ENCODE data around the gene PPP1R26.

Gene PPP1R26

DNA sequence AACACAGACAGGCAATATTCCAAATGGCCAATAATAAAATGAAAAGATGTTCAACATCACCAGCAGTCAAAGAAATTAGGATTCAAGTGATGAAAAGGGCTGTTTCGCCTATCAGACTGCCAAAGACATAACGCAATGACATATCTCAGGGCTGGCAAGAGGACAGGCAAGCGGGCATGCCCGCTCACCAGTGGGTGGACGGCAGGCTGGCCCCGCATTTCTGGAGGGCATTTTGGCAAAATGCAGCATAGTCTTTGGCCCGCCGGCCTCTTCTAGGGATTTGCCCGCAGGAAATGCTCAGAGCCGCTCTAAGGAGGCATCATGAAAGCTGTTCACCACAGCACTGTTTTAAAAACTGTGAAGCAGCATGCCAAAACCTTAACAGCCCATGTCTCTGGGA, 1.4 kb upstream of the PPP1R26 start:
- no peaks in the 10 kb centered on the region for H3K9me3 ChIP-seq (ENCODE audit: control insufficient read depth, insufficient read depth, low read length)
- H3K36me3 ChIP-seq (ENCODE audit: insufficient read depth, low read length) = no peaks in the 10 kb centered on the region; the same call in 1 of the 2 replicates
- H3K9ac ChIP-seq (ENCODE audit: low read depth, low read length) = 0 out of 2 replicates have a peak overlapping the region, but pooled peaks have one; percentile 60
- H3K4me1 ChIP-seq (ENCODE audit: insufficient read depth, low read length) = no peaks in the 10 kb centered on the region

- Histone ChIP-seq H3K9me3 (ENCODE audit: control insufficient read depth, insufficient read depth, low read length) (no peaks in the 10 kb centered on the region), H3K4me1 (ENCODE audit: insufficient read depth, low read length) (no peaks in the 10 kb centered on the region), H3K36me3 (ENCODE audit: insufficient read depth, low read length) (no peaks in the 10 kb centered on the region; the same call in 1 of the 2 replicates), H3K9ac (ENCODE audit: low read depth, low read length) (peak overlapping the region; percentile 60)
Observed at GRCh38 chr9:135478829-135479468, 633 bp upstream of the PPP1R26 start.

GRCh38 chr9:135480071-135480939, 723 bp downstream of the PPP1R26 start:
- Histone ChIP-seq H3K9me3 (ENCODE audit: control insufficient read depth, insufficient read depth, low read length) (no peaks in the 10 kb centered on the region), H3K4me1 (ENCODE audit: insufficient read depth, low read length) (no peaks in the 10 kb centered on the region), H3K36me3 (ENCODE audit: insufficient read depth, low read length) (no peaks in the 10 kb centered on the region; the same call in 1 of the 2 replicates), H3K9ac (ENCODE audit: low read depth, low read length) (peak overlapping the region; percentile 70)

DNA sequence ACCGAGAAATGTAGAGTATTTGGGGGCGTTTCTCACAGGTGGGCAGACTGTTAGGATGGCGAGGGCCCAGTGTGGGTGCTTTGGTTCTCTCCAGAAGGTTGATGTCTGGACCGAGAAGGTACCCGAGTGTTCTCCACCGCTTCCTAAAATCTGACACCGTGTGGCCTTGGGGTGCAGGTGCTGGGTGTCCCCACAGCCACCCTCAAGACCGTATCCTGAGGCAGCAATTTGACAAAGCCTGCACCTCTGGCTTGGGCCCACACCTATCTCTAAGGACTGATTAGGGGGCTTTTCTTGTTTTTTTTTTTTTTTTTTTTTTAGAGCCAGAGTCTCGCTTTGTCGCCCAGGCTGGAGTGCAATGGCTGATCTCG, 1.3 kb downstream of the PPP1R26 start:
- H3K9me3 ChIP-seq (ENCODE audit: control insufficient read depth, insufficient read depth, low read length) = no peaks in the 10 kb centered on the region
- no peaks in the 10 kb centered on the region for H3K4me1 ChIP-seq (ENCODE audit: insufficient read depth, low read length)
- peak overlapping the region; percentile 70 for H3K9ac ChIP-seq (ENCODE audit: low read depth, low read length)
- H3K36me3 ChIP-seq (ENCODE audit: insufficient read depth, low read length) = no peaks in the 10 kb centered on the region; the same call in 1 of the 2 replicates

DNA sequence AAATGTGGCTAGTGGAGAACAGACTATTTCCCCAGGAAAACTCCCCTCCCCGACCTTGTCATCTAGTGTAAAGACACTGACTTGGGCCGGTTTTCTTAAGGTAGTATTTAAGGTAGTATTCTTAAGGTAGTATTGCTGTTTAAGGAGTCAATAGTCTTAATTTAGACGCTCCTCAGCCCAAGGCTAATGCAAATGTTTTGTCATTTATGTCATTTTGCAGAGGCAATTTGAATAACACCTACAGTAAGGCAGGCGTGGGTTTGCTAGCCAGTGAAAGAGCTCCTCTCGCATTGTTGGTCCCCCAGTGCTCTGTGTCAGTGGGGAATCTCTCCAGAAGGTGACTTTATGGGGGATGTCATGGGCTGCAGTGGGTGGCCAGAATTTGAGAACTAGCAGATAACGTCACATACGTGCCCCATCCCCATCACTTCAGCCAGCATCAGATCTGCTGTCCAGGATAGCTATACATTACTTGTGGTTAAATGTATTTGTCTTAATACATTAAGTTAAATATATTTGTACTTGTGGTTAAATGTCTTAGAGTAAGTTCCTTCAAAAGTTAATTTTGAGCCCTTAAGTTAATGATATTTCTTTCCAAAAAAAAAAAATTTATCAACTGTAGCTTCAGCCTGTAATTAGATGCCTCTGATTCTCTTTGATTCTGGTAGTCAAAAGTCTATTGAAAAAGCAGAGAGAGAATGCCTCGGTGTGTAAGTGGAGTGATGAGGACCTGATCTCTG, 2.6 kb downstream of the PPP1R26 start:
- H3K9ac ChIP-seq (ENCODE audit: low read depth, low read length) = no peak overlapping the region
- H3K4me1 ChIP-seq (ENCODE audit: insufficient read depth, low read length) = no peaks in the 10 kb centered on the region
- no peaks in the 10 kb centered on the region; the same call in 1 of the 2 replicates for H3K36me3 ChIP-seq (ENCODE audit: insufficient read depth, low read length)
- no peaks in the 10 kb centered on the region for H3K9me3 ChIP-seq (ENCODE audit: control insufficient read depth, insufficient read depth, low read length)

DNA sequence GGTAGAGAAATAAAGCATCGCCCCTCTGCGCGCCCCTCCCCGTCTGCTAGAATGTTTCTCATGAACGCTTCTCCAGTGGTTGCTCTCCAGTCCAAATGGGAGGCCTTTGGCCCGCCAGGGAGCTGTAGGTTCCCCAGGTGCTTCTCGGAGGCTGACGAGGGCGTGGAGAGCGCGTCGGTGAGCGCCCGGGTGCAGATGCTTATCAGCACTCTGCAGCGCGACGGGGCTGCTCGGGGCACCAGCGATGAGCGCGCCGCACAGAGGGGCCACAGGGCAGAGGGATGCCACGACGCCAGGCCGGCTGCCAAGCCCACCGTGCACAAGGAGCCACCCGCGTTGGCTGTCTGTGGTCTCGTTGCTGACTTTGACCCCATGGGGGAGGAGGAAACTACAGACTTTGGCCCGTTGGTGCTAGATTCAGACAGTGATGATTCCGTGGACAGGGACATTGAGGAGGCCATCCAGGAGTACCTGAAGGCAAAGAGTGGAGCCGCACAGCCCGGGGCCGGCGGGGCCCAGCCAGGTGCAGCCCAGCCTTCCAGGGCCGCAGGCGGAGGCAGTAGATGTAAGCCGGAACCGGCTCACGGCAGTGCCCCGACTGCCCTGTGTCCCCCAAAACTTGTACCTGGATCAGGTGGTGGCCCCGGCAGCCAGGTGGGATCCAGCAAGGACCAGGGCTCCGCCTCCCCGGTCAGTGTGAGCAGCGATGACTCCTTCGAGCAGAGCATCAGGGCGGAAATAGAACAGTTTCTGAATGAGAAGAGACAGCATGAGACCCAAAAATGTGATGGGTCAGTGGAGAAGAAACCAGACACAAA, 5.1 kb downstream of the PPP1R26 start:
- no peaks in the 10 kb centered on the region for H3K9me3 ChIP-seq (ENCODE audit: control insufficient read depth, insufficient read depth, low read length)
- H3K4me1 ChIP-seq (ENCODE audit: insufficient read depth, low read length) = no peaks in the 10 kb centered on the region
- no peaks in the 10 kb centered on the region; the same call in 1 of the 2 replicates for H3K36me3 ChIP-seq (ENCODE audit: insufficient read depth, low read length)
- H3K9ac ChIP-seq (ENCODE audit: low read depth, low read length) = no peak overlapping the region

DNA sequence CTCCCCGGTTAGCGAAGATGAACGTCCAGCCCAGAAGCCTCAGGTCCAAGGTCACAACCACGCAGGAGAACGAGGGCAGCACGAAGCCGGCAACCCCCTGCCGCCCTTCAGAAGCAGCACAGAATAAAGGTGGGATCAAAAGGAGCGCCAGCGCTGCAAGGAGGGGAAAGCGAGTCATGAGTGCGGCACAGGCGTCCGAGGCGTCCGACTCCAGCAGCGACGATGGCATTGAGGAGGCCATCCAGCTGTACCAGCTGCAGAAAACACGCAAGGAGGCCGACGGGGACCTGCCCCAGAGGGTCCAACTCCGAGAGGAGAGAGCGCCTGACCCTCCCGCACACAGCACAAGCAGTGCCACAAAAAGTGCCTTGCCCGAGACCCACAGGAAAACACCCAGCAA, 5.8 kb downstream of the PPP1R26 start:
- Histone ChIP-seq H3K9ac (ENCODE audit: low read depth, low read length) (no peak overlapping the region), H3K4me1 (ENCODE audit: insufficient read depth, low read length) (peaks cover under 1% of the 10 kb centered on the region; the same call in 1 of the 2 replicates)

DNA sequence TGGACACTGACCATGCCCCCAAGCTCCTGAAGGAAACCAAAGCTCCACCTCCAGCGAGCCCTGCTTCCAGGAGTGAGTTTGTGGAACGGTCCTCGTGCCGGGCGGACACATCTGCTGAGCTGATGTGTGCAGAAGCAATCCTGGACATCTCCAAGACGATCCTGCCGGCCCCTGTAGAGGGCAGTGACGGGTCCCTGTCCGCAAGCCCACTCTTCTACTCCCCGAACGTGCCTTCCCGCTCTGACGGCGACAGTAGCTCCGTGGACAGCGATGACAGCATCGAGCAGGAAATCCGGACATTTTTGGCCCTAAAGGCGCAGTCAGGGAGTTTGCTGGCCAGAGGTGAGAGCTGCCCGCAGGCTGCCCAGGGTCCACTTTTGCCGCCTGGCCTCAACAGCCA, 6.2 kb downstream of the PPP1R26 start:
- Histone ChIP-seq H3K9me3 (ENCODE audit: control insufficient read depth, insufficient read depth, low read length) (no peaks in the 10 kb centered on the region), H3K4me1 (ENCODE audit: insufficient read depth, low read length) (peaks cover 3% of the 10 kb centered on the region; the same call in 1 of the 2 replicates), H3K36me3 (ENCODE audit: insufficient read depth, low read length) (no peaks in the 10 kb centered on the region; the same call in 1 of the 2 replicates), H3K9ac (ENCODE audit: low read depth, low read length) (no peak overlapping the region)

More for the DNA sequence above, 5.8 kb downstream of the PPP1R26 start:
- Histone ChIP-seq H3K36me3 (ENCODE audit: insufficient read depth, low read length) (no peaks in the 10 kb centered on the region; the same call in 1 of the 2 replicates), H3K9me3 (ENCODE audit: control insufficient read depth, insufficient read depth, low read length) (no peaks in the 10 kb centered on the region)

GRCh38 chr9:135486267-135487065, 6.9 kb downstream of the PPP1R26 start:
- H3K36me3 ChIP-seq (ENCODE audit: insufficient read depth, low read length) = no peaks in the 10 kb centered on the region; the same call in 1 of the 2 replicates

GRCh38 chr9:135487281-135488012, 7.9 kb downstream of the PPP1R26 start:
- Histone ChIP-seq H3K9ac (ENCODE audit: low read depth, low read length) (no peak overlapping the region), H3K9me3 (ENCODE audit: control insufficient read depth, insufficient read depth, low read length) (no peaks in the 10 kb centered on the region), H3K4me1 (ENCODE audit: insufficient read depth, low read length) (peaks cover 3% of the 10 kb centered on the region; the same call in 1 of the 2 replicates), H3K36me3 (ENCODE audit: insufficient read depth, low read length) (no peaks in the 10 kb centered on the region; the same call in 1 of the 2 replicates)

More at GRCh38 chr9:135486267-135487065, 6.9 kb downstream of the PPP1R26 start:
- Histone ChIP-seq H3K9me3 (ENCODE audit: control insufficient read depth, insufficient read depth, low read length) (no peaks in the 10 kb centered on the region), H3K9ac (ENCODE audit: low read depth, low read length) (no peak overlapping the region), H3K4me1 (ENCODE audit: insufficient read depth, low read length) (peaks cover 3% of the 10 kb centered on the region; the same call in 1 of the 2 replicates)

DNA sequence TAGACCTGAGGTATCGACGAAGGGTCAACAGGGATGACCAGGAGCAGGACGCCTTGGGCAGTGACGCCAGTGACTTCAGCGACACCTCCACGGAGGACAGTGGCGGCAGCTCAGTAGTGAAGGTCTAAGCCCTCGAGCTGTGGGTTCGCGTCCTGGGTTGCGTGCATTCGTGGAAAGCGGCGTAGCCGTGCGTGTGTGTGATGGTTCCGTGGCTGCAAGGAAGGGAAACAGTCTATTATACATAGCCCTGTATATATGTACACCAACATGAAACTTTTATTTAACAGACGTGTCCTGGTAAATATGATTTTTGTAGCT, 8.4 kb downstream of the PPP1R26 start:
- H3K4me1 ChIP-seq (ENCODE audit: insufficient read depth, low read length) = peaks cover 3% of the 10 kb centered on the region; the same call in 1 of the 2 replicates
- H3K36me3 ChIP-seq (ENCODE audit: insufficient read depth, low read length) = no peaks in the 10 kb centered on the region; the same call in 1 of the 2 replicates
- H3K9me3 ChIP-seq (ENCODE audit: control insufficient read depth, insufficient read depth, low read length) = no peaks in the 10 kb centered on the region
- H3K9ac ChIP-seq (ENCODE audit: low read depth, low read length) = no peak overlapping the region

- Histone ChIP-seq H3K9ac (ENCODE audit: low read depth, low read length) (no peak overlapping the region), H3K36me3 (ENCODE audit: insufficient read depth, low read length) (no peaks in the 10 kb centered on the region; the same call in 1 of the 2 replicates), H3K9me3 (ENCODE audit: control insufficient read depth, insufficient read depth, low read length) (no peaks in the 10 kb centered on the region), H3K4me1 (ENCODE audit: insufficient read depth, low read length) (peaks cover 3% of the 10 kb centered on the region; the same call in 1 of the 2 replicates)
Observed at GRCh38 chr9:135488527-135488926, 8.9 kb downstream of the PPP1R26 start.

All from ES-I3 (cell line).